BE2C (cell line): ENCODE measurements around the gene COA6.

ENCODE experiments used
- DNase-seq: peaks from one replicate; pipeline ENCODE4 v3.0.0-alpha.2; 2020
- H3K27me3 ChIP-seq: fragments of 250-450 bp; sonication (Bioruptor Pico); 2 replicates; pipeline ENCODE4 v1.5.1; 2020; ENCODE audit warnings: mild to moderate bottlenecking
- H3K36me3 ChIP-seq: fragments of 250-450 bp; sonication (Bioruptor Pico); 2 replicates; pipeline ENCODE4 v1.5.1; 2020; ENCODE audit warnings: mild to moderate bottlenecking
- H3K4me1 ChIP-seq: fragments of 250-450 bp; sonication (Bioruptor Pico); 2 replicates; pipeline ENCODE4 v1.5.1; 2020
- H3K4me3 ChIP-seq: 2 replicates; pipeline ENCODE4 v1.5.1; 2011; ENCODE audit warnings: low read depth, low read length
- H3K9me3 ChIP-seq: fragments of 250-450 bp; sonication (Bioruptor Pico); 2 replicates; pipeline ENCODE4 v1.5.1; 2020
- TF ChIP-seq, protein P1 (sequence below): IDR thresholded peaks from 2 replicates; pipeline ENCODE4 v1.5.1; 2012; ENCODE audit warnings: mild to moderate bottlenecking, low read depth, low read length

Gene COA6

DNA sequence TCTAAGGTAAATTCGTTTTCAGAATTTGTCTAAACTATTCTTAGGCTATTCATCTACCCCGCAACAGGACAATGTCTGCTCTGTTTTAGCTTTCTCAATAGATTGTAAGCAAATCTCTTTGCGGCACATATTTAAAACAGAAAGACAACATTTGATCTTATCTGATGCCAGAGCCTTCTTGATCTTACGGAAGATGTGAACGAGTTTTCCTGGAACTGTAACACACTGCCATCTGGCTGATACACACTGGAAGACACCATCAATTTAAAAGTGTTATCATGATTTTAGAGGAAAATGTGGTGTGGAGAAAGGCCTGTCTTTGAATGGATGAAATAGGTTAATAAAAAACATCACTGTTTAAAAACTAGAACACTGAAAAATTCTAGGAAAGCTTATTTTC lies 36.1 kb downstream of the COA6 start:
- Histone ChIP-seq H3K4me3 (no peak overlapping the region), H3K27me3 (no peaks in the 10 kb centered on the region), H3K36me3 (no peaks in the 10 kb centered on the region; the same call in 1 of the 2 replicates), H3K4me1 (no peaks in the 10 kb centered on the region), H3K9me3 (no peaks in the 10 kb centered on the region)
- DNase-seq: no peak
- TF ChIP-seq, protein P1, sequence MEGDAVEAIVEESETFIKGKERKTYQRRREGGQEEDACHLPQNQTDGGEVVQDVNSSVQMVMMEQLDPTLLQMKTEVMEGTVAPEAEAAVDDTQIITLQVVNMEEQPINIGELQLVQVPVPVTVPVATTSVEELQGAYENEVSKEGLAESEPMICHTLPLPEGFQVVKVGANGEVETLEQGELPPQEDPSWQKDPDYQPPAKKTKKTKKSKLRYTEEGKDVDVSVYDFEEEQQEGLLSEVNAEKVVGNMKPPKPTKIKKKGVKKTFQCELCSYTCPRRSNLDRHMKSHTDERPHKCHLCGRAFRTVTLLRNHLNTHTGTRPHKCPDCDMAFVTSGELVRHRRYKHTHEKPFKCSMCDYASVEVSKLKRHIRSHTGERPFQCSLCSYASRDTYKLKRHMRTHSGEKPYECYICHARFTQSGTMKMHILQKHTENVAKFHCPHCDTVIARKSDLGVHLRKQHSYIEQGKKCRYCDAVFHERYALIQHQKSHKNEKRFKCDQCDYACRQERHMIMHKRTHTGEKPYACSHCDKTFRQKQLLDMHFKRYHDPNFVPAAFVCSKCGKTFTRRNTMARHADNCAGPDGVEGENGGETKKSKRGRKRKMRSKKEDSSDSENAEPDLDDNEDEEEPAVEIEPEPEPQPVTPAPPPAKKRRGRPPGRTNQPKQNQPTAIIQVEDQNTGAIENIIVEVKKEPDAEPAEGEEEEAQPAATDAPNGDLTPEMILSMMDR: peak; percentile 34; the same call in 1 of the 2 replicates

GRCh38 chr1:234412830-234413229 lies 39.6 kb downstream of the COA6 start:
- Histone ChIP-seq H3K4me1 (no peaks in the 10 kb centered on the region), H3K27me3 (no peaks in the 10 kb centered on the region), H3K9me3 (no peaks in the 10 kb centered on the region), H3K36me3 (no peaks in the 10 kb centered on the region; the same call in 1 of the 2 replicates), H3K4me3 (no peak overlapping the region)
- TF ChIP-seq, protein P1: no peak
- DNase-seq: no peak

DNA sequence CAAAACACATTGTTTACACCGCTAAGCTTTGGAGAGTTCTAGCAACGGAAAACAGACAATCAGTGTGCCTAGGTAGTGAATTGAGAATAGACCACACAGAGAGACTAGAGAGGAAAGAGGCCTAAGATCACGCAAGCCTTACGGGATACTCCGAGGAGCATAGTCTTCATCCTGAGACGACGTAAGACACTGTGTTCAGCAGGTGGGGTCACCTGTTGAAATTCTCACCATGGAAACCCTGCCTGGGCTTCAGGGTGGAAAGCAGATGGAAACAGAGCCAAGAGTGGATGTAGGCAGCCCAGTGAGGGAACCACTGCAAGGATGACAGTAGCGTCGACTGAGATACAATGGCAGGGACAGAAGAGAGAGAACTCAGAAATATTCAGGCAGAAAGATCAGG lies 40.2 kb downstream of the COA6 start:
- no peak overlapping the region for H3K4me3 ChIP-seq
- no peaks in the 10 kb centered on the region for H3K4me1 ChIP-seq
- H3K9me3 ChIP-seq: no peaks in the 10 kb centered on the region
- TF ChIP-seq, protein P1: no peak
- H3K36me3 ChIP-seq: no peaks in the 10 kb centered on the region; the same call in 1 of the 2 replicates
- DNase-seq: no peak
- no peaks in the 10 kb centered on the region for H3K27me3 ChIP-seq

- Histone ChIP-seq H3K9me3 (no peaks in the 10 kb centered on the region), H3K36me3 (no peaks in the 10 kb centered on the region; the same call in 1 of the 2 replicates), H3K4me1 (no peaks in the 10 kb centered on the region), H3K27me3 (no peaks in the 10 kb centered on the region), H3K4me3 (no peak overlapping the region)
- DNase-seq: no peak
- TF ChIP-seq, protein P1: no peak
These were observed 40.7 kb downstream of the COA6 start for GRCh38 chr1:234413990-234414389.

DNA sequence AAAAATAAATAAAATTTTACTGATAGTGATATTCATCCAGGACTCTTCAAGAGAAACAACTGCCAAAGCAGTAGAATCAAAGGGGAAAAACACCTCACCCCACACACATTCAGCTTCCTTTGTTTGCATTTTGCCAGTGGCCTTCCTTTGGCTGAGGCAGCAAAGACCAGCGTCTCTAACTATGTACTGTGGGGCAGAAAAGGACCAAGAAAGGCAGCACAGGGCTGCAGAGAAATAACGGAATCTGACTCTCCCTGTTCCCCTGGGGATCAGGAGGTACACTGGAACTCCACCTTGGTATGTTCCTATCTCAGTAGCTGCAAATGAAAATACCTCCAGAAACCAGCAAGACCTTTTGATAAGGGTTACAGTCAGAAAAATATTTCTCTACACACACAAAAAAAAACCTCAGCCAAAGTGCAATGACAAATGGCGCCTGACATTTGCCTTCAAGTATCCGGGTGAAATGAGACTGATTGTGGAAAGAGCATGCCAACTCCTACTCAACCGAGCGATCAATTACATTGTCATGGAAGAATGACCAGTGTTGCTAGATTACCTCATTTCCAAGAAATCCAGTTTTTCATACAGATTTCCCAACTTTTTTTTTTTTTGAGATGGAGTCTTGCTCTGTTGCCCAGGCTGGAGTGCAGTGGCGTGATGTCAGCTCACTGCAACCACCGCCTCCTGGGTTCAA lies 54.8 kb downstream of the COA6 start:
- no peaks in the 10 kb centered on the region for H3K4me1 ChIP-seq
- H3K27me3 ChIP-seq: no peaks in the 10 kb centered on the region
- no peak overlapping the region for H3K4me3 ChIP-seq
- TF ChIP-seq, protein P1: no peak
- peaks cover 47% of the 10 kb centered on the region for H3K36me3 ChIP-seq
- no peak for DNase-seq
- no peaks in the 10 kb centered on the region for H3K9me3 ChIP-seq

DNA sequence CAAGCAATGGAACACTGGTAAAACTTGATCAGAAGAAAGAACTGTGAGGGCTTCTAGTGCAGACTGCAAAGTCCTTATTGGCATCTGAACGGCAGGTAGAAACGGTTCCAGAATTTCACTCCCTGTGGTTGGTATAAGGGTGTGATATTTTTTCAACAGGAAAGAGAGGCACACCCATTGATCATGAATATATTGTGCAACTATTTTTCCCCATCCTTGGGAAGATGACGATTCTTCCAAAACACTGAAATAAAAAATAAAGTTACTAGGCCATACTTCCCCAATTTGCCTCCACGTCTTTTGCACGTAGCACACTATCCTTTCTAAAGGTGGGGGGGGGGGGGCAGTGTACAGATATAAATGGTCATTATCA lies 56.2 kb downstream of the COA6 start:
- no peaks in the 10 kb centered on the region for H3K4me1 ChIP-seq
- H3K36me3 ChIP-seq: peaks cover 50% of the 10 kb centered on the region
- DNase-seq: no peak
- no peak overlapping the region for H3K4me3 ChIP-seq
- TF ChIP-seq, protein P1: no peak
- no peaks in the 10 kb centered on the region for H3K27me3 ChIP-seq
- H3K9me3 ChIP-seq: no peaks in the 10 kb centered on the region
